Measurements from ENCODE around the gene PGGHG.
"Not testable (repeated sequence)": the region's sequence is repeated elsewhere in the genome, so short reads cannot be mapped to it uniquely, and the experiment has no call there.

PGGHG gene

DNA sequence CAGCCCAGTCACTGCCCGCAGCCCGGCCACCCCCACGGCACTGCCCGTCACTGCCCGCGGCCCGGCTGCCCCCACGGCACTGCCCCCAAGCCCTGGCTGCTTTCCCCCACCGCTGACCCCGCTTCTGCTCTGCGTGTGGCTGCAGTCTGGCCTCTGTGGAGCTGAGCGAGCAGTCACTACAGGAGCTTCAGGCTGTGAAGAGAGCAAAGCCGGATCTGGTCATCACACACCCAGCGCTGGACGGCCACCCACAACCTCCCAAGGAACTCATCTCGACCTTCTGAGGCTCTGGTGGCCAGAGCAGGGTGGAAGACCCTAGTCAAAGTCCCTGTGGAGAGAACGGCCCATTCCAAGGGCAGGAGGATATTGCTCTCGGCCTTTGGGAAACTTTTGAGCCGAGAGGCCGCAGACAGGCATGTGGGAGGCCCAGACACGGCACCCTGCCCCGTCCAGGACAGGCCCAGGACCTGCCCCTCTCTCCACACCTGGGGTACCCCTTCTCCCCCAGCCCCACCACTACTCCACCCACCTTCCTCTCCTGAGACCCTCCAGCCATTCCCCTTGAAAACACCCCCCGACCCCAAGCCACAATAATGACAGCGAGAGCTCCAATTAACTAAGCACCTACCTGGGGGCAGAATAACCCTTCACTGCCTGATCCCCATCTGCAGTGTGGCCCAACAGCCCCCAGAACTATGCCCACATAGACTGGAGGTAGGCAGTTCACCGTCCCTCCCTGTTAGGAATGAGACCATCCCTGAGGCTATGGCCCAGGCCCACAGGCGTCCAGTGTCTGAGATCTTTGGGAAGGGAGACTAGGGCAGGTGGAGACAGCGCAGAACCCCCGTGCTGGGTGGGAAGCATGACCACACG lies 3.7 kb upstream of the PGGHG start:
- DNase-seq (ENCODE audit: low read depth in 3 of 3) = no peak

DNA sequence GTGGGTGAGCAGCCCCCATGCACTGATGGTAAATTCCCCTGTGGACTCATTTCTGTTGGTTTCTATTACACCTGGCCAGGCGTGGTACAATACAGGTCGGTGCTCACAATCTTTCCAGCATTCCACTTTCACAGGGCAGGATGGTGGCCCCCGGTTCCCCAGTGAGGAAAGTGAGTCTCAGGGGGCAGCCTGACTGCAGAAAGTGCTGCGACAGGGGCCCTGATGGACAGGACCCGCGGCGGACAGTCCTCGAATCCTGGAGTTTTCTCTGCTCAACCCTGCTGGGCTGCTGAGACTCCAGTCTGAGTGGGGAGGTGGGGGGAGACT lies 3.1 kb upstream of the PGGHG start:
- DNase-seq (ENCODE audit: low read depth in 3 of 3) = no peak

DNA sequence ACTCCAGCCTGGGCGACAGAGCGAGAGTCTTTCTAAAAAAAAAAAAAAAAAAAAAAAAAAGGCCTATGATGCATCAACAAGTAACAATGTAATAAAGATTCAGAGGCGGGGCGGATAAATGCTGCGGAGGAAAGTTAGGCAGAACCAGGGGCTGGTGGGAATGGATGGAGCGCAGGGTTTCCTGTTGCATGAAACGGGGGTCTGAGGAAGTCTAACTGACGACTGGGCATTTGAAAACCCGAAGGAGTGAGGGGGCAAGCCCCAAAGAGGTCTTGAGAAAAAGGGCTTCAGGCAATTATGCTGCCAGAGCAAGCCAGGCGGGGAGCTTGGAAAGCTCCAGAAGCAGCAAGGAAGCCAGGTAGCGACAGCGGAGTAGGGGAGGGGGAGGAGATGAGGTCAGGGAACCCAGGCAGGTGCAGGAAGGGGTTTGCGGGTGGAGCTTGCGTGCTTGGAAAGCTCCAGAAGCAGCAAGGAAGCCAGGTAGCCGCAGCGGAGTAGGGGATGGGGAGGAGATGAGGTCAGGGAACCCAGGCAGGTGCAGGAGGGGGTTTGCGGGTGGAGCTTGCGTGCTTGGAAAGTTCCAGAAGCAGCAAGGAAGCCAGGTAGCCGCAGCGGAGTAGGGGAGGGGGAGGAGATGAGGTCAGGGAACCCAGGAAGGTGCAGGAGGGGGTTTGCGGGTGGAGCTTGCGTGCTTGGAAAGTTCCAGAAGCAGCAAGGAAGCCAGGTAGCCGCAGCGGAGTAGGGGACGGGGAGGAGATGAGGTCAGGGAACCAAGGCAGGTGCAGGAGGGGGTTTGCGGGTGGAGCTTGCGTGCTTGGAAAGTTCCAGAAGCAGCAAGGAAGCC lies 1.7 kb upstream of the PGGHG start:
- DNase-seq (ENCODE audit: low read depth in 3 of 3) = not testable (repeated sequence)

DNA sequence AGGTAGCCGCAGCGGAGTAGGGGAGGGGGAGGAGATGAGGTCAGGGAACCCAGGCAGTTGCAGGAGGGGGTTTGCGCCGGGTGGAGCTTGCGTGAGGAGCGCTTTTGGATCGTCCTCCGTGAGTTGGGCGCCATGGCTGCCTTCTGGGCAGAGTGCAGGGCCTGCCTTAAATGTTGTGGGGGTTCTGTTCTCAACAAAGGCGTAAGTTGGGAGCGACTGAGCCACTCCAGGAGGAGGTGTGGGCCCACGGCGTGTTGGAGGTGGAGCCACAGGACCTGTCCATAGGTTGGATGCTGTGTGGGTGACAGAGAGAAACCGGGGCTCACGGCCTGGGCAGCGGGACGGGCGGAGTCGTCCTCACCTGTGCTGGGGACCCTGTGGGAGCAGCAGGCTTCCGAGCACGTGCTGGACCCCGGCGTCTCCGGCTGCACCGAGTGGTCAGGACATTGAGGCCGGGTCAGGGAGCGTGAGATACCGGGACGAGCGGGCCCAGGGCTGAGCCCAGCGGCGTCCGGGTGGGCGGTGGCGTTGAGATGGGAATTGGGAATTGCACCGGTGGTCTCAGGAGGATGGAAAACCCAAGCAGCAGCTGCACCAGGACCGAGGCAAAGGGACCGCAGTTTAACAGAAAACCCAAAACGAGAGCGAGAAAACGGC lies 977 bp upstream of the PGGHG start:
- DNase-seq (ENCODE audit: low read depth in 3 of 3) = no peak

DNA sequence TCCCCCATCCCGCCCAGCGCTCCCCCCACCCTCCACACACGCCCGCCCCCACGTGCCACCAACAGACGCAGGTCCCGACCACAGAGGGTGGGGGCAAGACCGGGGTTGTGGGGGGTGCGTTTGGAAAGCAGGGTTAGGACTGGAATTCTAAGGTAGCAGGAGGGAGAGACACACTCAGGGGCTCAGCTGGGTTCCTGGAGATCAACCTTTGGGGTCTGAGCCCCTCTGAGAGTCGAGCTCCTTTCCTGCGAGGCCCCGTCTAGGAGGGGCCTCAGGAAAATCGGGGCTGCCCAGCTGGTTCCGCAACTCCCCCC lies 429 bp downstream of the PGGHG start:
- no peak for DNase-seq (ENCODE audit: low read depth in 3 of 3)

DNA sequence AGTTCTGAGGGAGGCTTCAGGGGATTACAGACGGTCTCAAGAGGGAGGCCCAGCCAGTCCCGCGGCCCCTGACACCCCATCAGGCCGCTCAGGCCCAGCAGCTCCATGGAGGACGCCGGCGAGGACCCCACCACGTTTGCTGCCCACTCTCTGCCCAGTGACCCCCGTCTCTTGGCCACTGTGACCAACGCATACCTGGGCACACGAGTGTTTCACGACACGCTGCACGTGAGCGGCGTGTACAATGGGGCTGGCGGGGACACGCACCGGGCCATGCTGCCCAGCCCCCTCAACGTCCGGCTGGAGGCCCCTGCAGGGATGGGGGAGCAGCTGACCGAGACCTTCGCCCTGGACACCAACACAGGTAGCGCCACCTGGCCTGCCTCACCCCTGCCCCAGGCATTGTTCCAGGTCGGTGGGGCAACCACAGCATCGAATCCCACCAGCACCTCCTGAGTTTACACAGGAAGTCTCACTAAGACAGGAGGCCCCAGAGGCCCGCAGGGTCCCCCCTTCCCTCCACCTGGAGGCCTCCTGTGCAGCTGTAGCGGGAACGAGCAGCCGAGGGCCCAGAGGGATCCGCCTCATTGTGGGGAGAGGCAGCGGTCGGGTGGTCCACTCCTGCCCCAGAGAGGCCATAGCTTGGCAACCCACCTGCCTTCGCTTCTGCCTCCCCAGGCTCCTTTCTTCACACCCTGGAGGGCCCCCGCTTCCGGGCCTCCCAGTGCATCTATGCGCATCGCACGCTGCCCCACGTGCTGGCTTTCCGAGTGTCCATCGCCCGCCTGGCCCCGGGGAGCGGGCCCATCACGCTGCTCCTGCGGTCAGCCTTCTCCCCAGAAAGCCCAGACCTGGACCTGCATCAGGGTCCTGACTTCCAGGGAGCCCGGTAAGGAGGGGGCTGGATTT lies 1.0 kb downstream of the PGGHG start:
- DNase-seq (ENCODE audit: low read depth in 3 of 3) = no peak

DNA sequence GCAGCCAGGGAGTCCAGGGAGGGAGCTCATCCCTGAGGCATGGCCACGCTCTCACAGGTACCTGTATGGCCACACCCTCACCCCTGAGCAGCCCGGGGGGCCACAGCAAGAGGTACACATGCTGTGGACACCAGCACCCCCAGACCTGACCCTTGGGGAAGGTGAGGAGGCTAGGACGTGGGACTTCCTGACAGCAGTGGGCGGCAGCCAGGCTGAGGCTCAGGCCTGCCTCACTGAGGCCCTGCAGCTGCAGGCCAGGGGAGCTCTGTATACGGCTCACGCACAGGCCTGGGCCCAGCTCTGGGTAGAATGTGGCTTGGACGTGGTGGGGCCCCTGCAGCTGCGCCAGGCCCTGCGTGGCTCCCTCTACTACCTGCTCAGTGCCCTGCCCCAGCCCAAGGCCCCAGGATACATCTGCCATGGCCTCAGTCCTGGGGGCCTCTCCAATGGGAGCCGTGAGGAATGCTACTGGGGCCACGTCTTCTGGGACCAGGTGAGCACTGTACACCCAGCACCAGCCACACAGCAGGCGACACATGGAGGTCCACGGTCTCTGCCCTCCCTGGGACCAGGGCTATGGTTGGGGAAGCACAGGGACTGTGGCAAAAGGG lies 1.8 kb downstream of the PGGHG start:
- DNase-seq (ENCODE audit: low read depth in 3 of 3) = no peak

DNA sequence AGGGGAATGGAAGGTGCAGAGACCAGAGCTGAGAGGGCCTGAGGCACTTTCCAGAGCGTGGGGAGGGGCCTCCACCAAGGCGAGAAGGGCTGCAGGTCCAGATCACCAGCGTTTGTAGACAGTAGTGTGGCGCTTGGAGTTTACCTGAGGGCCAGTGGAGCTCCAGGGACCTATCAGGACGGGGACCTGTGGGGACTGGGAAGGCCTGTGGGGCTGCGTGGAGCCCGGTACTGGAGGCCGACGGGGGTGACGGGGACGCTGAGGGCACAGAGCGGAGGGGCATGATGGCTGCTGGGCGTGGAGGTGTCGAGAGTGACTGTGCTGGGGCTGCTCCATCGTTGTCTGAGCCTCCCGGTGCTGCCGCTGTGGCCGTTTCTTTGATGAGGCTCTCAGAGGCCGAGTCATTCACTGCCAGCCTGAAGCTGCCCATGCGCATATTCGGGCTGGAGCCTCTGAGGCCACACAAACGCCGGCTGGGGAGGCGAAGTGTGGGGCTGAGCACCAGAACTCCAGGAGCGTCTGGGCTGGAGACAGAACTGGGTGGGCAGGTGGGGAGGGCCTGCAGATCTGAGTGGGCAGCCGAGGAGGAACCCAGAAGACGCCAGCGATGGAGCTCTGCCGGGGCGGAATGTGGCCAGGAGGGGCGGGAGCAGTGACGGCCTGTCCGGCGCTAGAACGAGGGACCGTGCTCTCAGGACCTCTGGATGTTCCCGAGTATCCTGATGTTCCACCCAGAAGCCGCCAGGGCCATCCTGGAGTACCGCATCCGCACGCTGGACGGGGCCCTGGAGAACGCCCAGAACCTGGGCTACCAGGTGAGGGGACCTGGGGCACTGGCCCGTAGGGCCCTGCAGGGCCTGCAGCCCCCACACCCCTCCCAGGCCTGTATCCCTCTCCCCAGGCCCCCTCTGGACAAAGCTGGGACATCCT lies 2.6 kb downstream of the PGGHG start:
- no peak for DNase-seq (ENCODE audit: low read depth in 3 of 3)

DNA sequence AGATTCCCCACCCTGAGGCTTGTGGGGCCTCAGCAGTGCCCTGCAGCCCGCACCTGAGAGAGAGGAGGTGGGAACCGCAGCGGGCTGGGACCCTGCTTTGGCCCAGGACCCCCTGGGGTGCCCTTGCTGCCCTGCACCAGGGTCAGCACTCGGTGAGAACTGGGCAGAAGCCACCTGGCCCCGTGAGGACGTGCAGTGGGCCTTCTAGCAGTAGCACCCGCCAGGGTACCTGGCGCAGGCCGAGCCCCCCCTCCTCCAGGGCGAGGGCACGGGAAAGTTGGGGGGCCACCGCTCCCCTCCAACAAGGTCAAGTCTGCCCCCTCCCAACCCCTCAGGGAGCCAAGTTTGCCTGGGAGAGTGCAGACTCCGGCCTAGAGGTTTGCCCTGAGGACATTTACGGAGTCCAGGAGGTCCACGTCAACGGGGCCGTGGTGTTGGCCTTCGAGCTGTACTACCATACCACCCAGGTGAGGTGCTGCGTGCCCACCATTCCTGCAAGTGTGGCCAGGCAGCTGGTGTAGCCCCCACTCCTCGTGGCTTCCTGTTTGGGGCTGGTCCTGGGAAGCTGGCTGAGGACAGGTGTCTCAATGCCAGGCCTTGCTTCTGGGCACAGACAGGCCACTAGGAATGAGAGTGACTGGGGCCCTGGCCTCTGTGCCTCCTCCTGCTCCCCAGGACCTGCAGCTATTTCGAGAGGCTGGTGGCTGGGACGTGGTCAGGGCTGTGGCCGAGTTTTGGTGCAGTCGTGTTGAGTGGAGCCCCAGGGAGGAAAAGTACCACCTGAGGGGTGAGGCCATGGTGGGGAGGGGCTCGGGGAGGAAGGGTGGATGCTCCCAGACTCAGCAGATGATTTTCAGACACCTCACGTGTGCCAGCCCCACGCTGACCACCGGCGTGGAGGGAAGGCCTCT lies 3.5 kb downstream of the PGGHG start:
- no peak for DNase-seq (ENCODE audit: low read depth in 3 of 3)

DNA sequence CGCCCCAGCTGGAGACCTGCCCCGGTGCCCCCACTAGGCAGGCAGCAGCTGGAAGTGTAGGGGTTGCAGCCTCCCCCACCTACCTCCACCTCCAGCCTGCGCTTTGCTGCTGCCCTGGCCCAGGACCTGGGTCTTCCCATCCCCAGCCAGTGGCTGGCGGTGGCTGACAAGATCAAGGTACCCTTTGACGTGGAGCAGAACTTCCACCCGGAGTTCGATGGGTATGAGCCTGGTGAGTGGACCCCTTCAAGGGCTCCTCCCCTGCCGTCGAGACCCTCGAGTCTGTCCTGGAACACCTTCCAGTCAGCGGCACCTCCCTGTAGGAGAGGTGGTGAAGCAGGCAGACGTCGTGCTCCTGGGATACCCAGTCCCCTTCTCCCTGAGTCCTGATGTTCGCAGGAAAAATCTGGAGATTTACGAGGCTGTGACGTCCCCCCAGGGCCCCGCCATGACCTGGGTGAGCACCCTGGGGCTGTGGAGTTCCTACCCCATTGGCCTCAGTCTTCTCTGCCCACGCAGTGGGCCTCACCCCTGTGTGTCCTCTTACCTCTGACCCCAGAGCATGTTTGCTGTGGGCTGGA lies 4.4 kb downstream of the PGGHG start:
- no peak for DNase-seq (ENCODE audit: low read depth in 3 of 3)

DNA sequence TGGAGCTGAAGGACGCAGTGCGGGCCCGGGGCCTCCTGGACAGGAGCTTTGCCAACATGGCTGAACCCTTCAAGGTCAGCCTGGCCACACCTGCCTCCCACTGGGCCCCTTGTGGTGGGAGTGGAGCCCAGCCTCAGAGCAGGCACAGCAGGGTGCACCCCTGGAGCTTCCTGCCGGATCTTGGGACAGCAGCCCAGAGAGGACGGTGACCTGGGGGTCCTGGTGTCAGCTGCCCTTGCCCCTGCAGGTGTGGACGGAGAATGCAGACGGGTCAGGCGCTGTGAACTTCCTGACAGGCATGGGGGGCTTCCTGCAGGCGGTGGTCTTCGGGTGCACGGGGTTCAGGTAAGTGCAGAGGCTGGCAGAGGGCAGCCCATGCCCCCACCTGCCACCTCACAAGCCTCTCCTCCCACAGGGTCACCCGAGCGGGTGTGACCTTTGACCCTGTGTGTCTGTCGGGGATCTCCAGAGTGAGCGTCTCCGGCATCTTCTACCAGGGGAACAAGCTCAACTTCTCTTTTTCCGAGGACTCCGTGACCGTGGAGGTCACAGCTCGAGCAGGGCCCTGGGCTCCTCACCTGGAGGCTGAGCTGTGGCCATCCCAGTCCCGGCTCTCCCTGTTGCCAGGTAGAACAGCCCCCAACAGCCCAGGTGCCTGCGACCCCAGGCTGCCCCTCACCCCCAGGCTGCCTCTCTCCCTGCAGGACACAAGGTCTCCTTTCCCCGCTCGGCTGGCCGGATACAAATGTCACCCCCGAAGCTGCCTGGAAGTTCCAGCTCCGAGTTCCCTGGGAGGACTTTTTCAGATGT lies 5.1 kb downstream of the PGGHG start:
- DNase-seq (ENCODE audit: low read depth in 3 of 3) = no peak

DNA sequence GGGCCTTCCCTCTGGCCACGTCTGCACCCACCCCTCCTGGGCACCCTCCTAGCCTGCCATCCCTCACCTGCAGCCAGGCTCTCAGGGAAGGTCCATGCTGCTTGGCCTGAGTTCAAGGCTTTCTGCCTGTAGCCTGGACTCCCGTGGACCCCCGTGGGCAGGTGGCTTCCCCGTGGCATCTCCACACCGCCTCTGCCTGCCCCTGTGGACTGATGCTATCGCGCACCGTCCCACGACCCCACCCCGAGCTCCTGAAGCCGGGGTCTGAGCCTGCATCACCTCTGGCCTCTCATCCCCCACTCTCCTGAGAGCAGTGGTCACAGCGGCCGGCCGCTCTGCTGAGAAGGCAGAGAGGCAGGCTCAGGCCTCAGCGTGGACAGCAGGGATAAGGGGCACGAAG lies 5.9 kb downstream of the PGGHG start:
- DNase-seq (ENCODE audit: low read depth in 3 of 3) = no peak

DNA sequence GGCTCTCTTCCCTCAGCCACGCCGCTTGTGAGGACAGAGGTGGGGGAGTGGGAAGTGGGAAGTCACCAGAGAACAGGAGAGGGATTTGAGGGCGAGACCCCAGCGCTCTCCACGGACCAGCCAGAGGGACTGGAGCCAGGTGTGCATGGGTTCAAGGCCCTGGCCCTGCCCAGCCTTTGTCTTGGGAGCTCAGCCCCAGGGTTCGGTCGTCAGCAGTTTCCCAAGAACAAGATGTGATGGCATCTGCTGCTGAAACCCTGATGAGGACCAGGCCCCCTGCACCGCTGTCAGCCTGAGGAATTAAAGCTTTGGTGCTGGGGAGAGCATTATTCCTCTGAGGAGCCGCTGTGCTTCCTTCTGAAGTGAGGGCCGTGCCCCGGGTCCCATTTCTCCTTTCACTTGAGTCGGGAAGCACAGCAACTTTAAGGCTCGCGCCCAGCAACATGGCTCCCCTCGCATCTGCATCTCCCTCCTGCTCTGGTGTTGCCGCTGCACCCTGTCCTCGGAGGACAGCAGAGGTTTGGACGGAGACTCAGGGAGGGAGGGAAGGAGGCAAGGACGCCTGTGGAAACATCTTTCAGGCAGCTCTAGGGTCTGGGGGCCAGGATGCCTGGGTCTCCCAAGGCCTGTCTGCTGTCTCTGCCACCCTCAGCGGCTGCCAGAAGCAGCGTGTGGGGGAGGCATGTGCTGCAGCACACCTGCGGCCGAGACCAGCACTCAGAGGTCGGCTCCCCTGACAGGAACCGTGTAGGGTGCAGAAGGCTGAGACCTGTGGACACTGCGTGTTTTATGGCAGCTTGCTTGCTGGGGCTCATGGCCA lies 6.6 kb downstream of the PGGHG start:
- no peak for DNase-seq (ENCODE audit: low read depth in 3 of 3)

DNA sequence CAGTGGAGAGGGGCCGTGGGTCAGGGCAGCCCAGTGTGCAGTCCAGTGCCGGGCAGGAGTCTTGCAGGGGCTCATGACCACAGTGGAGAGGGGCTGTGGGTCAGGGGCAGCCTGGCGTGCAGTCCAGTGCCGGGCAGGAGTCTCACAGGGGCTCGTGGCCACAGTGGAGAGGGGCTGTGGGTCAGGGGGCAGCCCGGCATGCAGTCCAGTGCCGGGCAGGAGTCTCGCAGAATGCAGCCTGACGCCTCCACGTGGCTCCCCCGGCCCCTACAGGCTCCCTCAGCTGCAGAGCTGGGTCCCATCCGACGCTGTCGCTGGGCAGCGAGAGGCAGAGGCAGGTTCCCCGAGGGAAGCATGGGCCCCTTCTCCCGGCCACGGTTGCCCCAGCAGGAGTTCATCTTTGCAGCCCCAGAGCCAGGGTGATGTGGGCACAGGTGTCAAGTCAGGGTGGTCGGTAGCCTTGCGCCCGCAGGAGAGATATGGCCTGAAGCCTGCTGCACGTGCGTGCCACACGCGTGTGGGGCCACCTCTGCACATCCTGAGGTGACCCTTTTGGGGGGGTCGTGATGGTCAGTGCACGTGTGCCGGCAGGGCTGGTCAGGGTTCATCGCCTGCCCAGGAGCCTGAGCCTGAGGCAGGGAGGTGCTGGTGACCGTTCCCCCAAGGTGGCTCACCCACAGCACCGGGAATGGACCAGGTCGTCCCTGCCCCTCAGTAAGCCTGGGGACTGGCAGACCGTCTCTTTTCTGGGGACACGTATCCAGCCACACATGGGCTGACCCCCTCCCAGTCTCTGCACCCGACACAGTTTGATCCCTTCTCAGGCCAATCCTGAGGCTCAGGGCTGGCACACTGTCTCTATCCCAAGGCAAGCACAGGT lies 7.5 kb downstream of the PGGHG start:
- DNase-seq (ENCODE audit: low read depth in 3 of 3) = no peak

DNA sequence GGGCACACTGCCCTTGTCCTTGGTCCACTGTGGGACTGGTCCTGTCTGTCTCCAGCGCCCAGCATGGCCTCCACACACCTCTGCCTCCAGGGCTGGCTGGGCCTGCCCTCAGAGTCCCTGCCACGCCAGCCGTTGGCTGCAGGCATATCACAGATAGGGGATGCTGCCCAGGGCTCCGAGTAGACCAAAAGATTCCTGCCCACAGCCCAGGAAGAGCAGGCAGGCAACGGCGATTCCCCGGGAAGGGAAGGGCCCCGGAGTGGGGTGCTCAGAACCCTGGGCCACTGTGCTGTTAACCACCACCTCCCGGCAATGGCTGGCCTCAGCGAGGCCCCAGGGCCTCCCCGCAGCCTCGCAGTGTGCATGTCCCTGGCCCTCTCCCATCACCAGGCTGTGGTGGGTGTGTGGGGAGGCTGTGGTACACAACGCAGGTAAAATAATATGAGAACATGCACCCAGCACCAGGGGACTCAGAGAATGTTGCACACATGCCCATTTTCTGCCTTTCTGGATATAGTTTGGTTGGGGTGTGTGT lies 8.2 kb downstream of the PGGHG start:
- no peak for DNase-seq (ENCODE audit: low read depth in 3 of 3)
